Activated CD4-positive, alpha-beta T cell treated with anti-CD3 and anti-CD28 coated beads, Interleukin-2, amount 50 U/mL, for 4 hours (primary cell): Measurements from ENCODE around the gene PDE9A.

ENCODE experiments used
- DNase-seq, 2 experiments: peaks; one replicate each; pipeline ENCODE4 v3.0.0-alpha.2; 2020

Gene PDE9A

GRCh38 chr21:42760951-42761751, 107.7 kb downstream of the PDE9A start:
- DNase-seq: no peak

GRCh38 chr21:42761776-42762335, 108.4 kb downstream of the PDE9A start:
- no peak for DNase-seq

- DNase-seq: no peak
Observed at GRCh38 chr21:42763581-42764442, 110.4 kb downstream of the PDE9A start.

- no peak for DNase-seq
Observed at GRCh38 chr21:42764443-42764760, 111.0 kb downstream of the PDE9A start.

- DNase-seq: no peak
Observed at GRCh38 chr21:42764883-42765282, 111.5 kb downstream of the PDE9A start.

GRCh38 chr21:42765656-42766055, 112.2 kb downstream of the PDE9A start:
- no peak for DNase-seq

GRCh38 chr21:42766739-42767560, 113.5 kb downstream of the PDE9A start:
- DNase-seq: no peak

GRCh38 chr21:42767561-42767835, 114.1 kb downstream of the PDE9A start:
- DNase-seq: no peak

GRCh38 chr21:42768324-42769121, 115.1 kb downstream of the PDE9A start:
- DNase-seq: no peak

- DNase-seq: no peak
Observed at GRCh38 chr21:42769183-42769819, 115.9 kb downstream of the PDE9A start.

- DNase-seq: no peak
Observed at GRCh38 chr21:42769820-42770716, 116.6 kb downstream of the PDE9A start.

GRCh38 chr21:42770717-42771502, 117.5 kb downstream of the PDE9A start:
- no peak for DNase-seq

- DNase-seq: no peak
Observed at GRCh38 chr21:42771503-42771805, 118.0 kb downstream of the PDE9A start.

GRCh38 chr21:42775123-42775522, 121.7 kb downstream of the PDE9A start:
- DNase-seq: no peak

- DNase-seq: no peak
Observed at GRCh38 chr21:42775891-42776290, 122.5 kb downstream of the PDE9A start.

GRCh38 chr21:42777064-42777756, 123.8 kb downstream of the PDE9A start:
- DNase-seq: no peak

- DNase-seq: no peak
Observed at GRCh38 chr21:42777757-42778344, 124.4 kb downstream of the PDE9A start.

GRCh38 chr21:42779431-42779861, 126.0 kb downstream of the PDE9A start:
- DNase-seq: no peak

- DNase-seq: no peak
Observed at GRCh38 chr21:42780617-42781016, 127.2 kb downstream of the PDE9A start.
